Measurements from ENCODE around the gene DENND5B.
"Not testable (repeated sequence)": the region's sequence is repeated elsewhere in the genome, so short reads cannot be mapped to it uniquely, and the experiment has no call there.

Gene DENND5B

GRCh38 chr12:31501014-31501413, 89.9 kb downstream of the DENND5B start:
- DNase-seq = not testable (repeated sequence)

GRCh38 chr12:31499567-31499966, 91.4 kb downstream of the DENND5B start:
- no peak for DNase-seq

- no peak for DNase-seq
Measured at GRCh38 chr12:31498424-31498823, 92.5 kb downstream of the DENND5B start.

- DNase-seq = no peak
Measured at GRCh38 chr12:31496257-31496656, 94.7 kb downstream of the DENND5B start.

GRCh38 chr12:31494455-31494854, 96.5 kb downstream of the DENND5B start:
- DNase-seq = no peak

GRCh38 chr12:31492599-31493196, 98.2 kb downstream of the DENND5B start:
- DNase-seq = no peak

- DNase-seq = no peak
Measured at GRCh38 chr12:31491841-31492598, 98.9 kb downstream of the DENND5B start.

- DNase-seq = no peak
Measured at GRCh38 chr12:31491241-31491794, 99.6 kb downstream of the DENND5B start.

- no peak for DNase-seq
Measured at GRCh38 chr12:31488737-31489338, 102.1 kb downstream of the DENND5B start.

- DNase-seq = no peak
Measured at GRCh38 chr12:31485571-31485970, 105.4 kb downstream of the DENND5B start.

GRCh38 chr12:31482816-31483215, 108.1 kb downstream of the DENND5B start:
- DNase-seq = no peak

- DNase-seq = no peak
Measured at GRCh38 chr12:31481415-31481814, 109.5 kb downstream of the DENND5B start.

- DNase-seq = no peak
Measured at GRCh38 chr12:31479516-31480210, 111.3 kb downstream of the DENND5B start.

GRCh38 chr12:31478898-31479297, 112.0 kb downstream of the DENND5B start:
- no peak for DNase-seq

- DNase-seq = no peak
Measured at GRCh38 chr12:31478425-31478824, 112.5 kb downstream of the DENND5B start.

GRCh38 chr12:31477687-31478086, 113.2 kb downstream of the DENND5B start:
- no peak for DNase-seq

- no peak for DNase-seq
Measured at GRCh38 chr12:31476437-31476836, 114.5 kb downstream of the DENND5B start.

- DNase-seq = not testable (repeated sequence)
Measured at GRCh38 chr12:31475610-31476009, 115.3 kb downstream of the DENND5B start.

- no peak for DNase-seq
Measured at GRCh38 chr12:31474751-31475150, 116.2 kb downstream of the DENND5B start.

- DNase-seq = no peak
Measured at GRCh38 chr12:31471823-31472222, 119.1 kb downstream of the DENND5B start.

GRCh38 chr12:31471051-31471450, 119.9 kb downstream of the DENND5B start:
- DNase-seq = no peak

GRCh38 chr12:31470459-31470858, 120.5 kb downstream of the DENND5B start:
- no peak for DNase-seq

GRCh38 chr12:31466768-31467167, 124.2 kb downstream of the DENND5B start:
- no peak for DNase-seq
